Kidney epithelial cell (primary cell): ENCODE measurements around the gene DGAT2L6. TPM values are rescaled to one million over a fixed set of nuclear protein-coding genes. Genes with fewer than 3 reads are reported as not detected.
"Not testable (repeated sequence)": the region's sequence is repeated elsewhere in the genome, so short reads cannot be mapped to it uniquely, and the experiment has no call there.

Experiments used
- DNase-seq: peaks from one replicate; pipeline ENCODE4 v3.0.0-alpha.2; 2010; ENCODE audit warnings: low read depth
- H3K27me3 ChIP-seq: 2 replicates; pipeline ENCODE4 v1.6.0; 2011; ENCODE audit warnings: low read length; ENCODE audit not compliant: control insufficient read depth, insufficient read depth
- H3K36me3 ChIP-seq: 2 replicates; pipeline ENCODE4 v1.5.1; 2011; ENCODE audit warnings: low read length; ENCODE audit not compliant: control insufficient read depth, insufficient read depth
- H3K4me3 ChIP-seq: 2 replicates; pipeline ENCODE4 v1.5.1; 2011; ENCODE audit warnings: low read depth, mild to moderate bottlenecking, control low read depth, low read length
- CTCF ChIP-seq: IDR thresholded peaks from 2 replicates; pipeline ENCODE4 v1.5.1; 2011; ENCODE audit warnings: mild to moderate bottlenecking, moderate library complexity, low read length, control low read depth, inconsistent platforms; ENCODE audit not compliant: insufficient read depth, poor library complexity, severe bottlenecking
- total RNA-seq: library from RNA; depleted of rRNA; stranded (reverse); fragments of >200 nt; gene quantifications from 2 replicates; pipeline ENCODE4 v1.2.3, GENCODE V29; 2015

Gene DGAT2L6
- total RNA-seq, 1 donor from 2014 or later, result not detected

GRCh38 chrX:70201732-70202131 is 24.4 kb downstream of the DGAT2L6 start:
- no peak for TF ChIP-seq CTCF
- Histone ChIP-seq H3K4me3 (no peak overlapping the region), H3K36me3 (no peaks in the 10 kb centered on the region), H3K27me3 (peaks cover 2% of the 10 kb centered on the region)
- DNase-seq, result no peak

DNA sequence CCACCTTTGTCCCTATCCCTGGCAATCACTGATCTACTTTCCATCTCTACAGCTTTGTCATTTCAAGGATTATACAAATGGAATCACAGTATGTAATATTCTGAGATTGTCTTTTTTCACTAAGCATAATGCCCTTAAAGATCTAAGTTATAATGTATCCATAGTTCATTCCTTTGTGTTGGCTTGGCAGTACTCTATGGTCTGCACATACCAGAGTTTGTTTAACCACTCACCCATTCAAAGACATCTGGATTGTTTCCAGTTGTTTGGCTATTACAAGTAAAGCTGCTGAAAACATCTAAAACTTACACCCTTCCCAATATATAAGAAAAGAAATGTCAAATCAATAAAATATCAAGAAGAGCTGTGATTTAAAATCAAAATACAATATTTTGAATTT is 31.2 kb downstream of the DGAT2L6 start:
- no peak for TF ChIP-seq CTCF
- H3K36me3 ChIP-seq, result no peaks in the 10 kb centered on the region
- no peak overlapping the region for H3K4me3 ChIP-seq
- no peak for DNase-seq
- peaks cover 2% of the 10 kb centered on the region for H3K27me3 ChIP-seq

GRCh38 chrX:70209570-70209969 is 32.3 kb downstream of the DGAT2L6 start:
- H3K36me3 ChIP-seq, result not testable (repeated sequence)

DNA sequence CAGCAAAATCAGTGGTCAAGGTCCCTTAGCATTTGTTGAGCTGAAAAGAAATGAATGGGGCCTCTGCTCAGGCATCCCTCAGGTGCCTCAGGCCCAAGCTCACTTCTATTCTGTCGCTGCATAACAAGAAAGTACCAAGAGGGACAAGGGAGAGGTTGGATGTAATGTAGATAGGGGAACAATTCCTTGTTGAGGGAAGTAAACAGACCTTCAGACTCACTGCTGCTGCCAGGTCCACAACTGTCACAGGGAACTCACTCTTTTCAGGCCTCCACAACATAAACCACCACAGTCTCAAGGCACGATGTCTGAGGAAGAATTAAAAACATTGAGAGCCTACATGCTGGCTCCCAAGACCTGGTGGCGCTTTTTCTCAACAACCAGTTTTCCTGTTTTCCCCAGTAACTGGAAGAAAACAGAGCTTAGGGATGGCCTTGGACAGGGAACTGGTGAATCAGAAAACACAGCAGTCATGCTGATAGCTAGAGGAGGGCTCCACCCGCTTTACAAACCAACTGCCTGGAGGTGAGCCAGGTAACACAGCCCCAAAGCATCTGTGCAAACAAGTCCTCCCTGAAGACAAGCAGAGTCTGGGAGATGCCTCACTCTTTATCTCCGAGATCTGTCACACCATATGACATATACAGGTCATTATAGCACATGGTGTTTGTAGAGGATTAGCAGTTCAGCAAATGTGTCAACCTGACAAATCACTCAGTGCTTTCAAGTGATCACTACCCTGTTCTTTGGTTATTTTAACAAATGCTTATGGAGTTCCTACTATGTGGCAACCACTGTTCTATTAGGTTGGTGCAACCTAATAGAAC is 42.9 kb downstream of the DGAT2L6 start:
- H3K36me3 ChIP-seq, result no peaks in the 10 kb centered on the region
- no peaks in the 10 kb centered on the region for H3K27me3 ChIP-seq
- TF ChIP-seq CTCF, result no peak
- no peak for DNase-seq
- H3K4me3 ChIP-seq, result no peak overlapping the region

More at GRCh38 chrX:70209570-70209969, 32.3 kb downstream of the DGAT2L6 start:
- H3K4me3 ChIP-seq, H3K27me3 ChIP-seq, DNase-seq: not testable (repeated sequence)

DNA sequence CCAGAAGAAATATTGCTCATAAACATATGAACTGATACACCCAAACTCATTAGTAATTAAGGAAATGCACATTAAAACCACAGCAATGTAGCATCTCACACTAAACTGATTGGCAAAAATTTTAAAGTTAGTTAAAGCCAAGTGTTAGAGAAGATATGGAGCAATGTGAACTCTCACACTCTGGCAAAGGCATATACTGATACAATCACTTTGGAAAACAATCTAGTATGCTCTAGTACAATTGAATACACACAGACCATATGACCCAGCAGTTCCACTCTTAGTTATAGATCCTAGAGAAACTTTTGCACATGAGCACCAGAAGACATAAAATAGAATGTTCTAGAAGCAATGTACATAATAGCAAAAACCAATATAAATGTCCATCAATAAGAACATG is 48.8 kb downstream of the DGAT2L6 start:
- no peak for TF ChIP-seq CTCF
- no peaks in the 10 kb centered on the region for H3K36me3 ChIP-seq
- DNase-seq, result no peak
- no peaks in the 10 kb centered on the region for H3K27me3 ChIP-seq
- no peak overlapping the region for H3K4me3 ChIP-seq

GRCh38 chrX:70226687-70227086 is 49.4 kb downstream of the DGAT2L6 start:
- Histone ChIP-seq H3K4me3 (no peak overlapping the region), H3K36me3 (no peaks in the 10 kb centered on the region), H3K27me3 (no peaks in the 10 kb centered on the region)
- no peak for DNase-seq
- no peak for TF ChIP-seq CTCF
